Measurements from ENCODE around the gene ZBTB20. TPM values are rescaled to one million over a fixed set of nuclear protein-coding genes. Genes with fewer than 3 reads are reported as not detected.

ZBTB20 gene
- total RNA-seq, 4 donors from 2014 or later: 69.9 to 112 (median 80.8) TPM

DNA sequence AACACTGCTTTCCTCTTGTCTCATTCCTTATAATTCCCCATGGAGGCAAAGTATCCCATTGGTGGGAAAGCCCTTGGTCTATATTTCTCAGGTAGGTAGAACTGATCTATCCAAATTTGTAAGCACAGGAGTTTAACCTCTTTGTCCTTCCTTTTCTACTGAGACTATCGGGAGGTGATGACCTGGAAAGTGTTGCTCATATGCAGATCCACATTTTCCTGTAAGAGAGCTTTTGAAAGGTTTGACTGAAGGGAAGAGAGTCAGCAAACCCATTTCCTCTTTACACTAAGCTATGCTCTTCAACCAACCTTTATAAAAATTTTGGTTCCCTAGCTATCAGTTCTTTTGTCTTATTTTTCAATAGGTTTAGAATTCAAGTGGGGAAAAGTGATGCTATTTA is 652.6 kb downstream of the ZBTB20 start:
- H3K9me3 ChIP-seq: no peaks in the 10 kb centered on the region
- peaks cover 32 to 48% (median 38%) of the 10 kb centered on the region in 4 donors for H3K4me1 ChIP-seq
- 90% methylated on average over 1 of the region's 1 CpG for WGBS
- no peak for DNase-seq (ENCODE audit: extremely low spot score)
- no peak overlapping the region for H3K27ac ChIP-seq (replicated peaks in 1 of 4)
- H3K27me3 ChIP-seq: no peaks in the 10 kb centered on the region
- TF ChIP-seq CTCF (IDR thresholded peaks at IDR 0.05) (no peak), POLR2AphosphoS5 (IDR thresholded peaks at IDR 0.05) (no peak), POLR2A (IDR thresholded peaks at IDR 0.05; ENCODE audit: low read depth) (no peak), EP300 (IDR thresholded peaks at IDR 0.05) (no peak)
- no peak overlapping the region for H3K4me3 ChIP-seq
- intact Hi-C loops (cut with DNase I): no loop called here
- no peaks in the 10 kb centered on the region for H3K36me3 ChIP-seq

DNA sequence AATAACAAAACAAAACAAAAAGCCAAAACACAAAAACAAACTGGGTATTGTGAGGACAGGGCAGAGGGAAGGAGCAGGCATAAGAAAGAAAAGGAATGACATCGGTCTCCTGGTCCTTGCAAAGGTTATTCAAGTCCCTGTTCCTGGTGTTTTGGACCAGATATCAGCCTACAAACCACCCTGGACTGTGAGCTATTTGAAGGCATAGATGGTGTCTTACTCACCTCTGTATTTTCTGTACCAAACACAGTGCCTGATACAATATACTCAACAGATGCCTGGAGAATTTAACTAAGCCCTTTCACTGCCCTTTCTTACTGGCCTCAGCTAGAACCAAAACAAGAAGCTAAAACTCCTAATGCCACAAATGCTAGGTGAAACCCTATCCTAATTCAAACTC is 656.3 kb downstream of the ZBTB20 start:
- intact Hi-C loops (cut with DNase I): no loop called here
- Histone ChIP-seq H3K27me3 (no peaks in the 10 kb centered on the region), H3K4me3 (no peak overlapping the region), H3K9me3 (no peaks in the 10 kb centered on the region), H3K36me3 (peaks cover 0 to 5% (median 0%) of the 10 kb centered on the region in 4 donors), H3K4me1 (peaks cover under 1 to 18% (median 7%) of the 10 kb centered on the region in 4 donors), H3K27ac (replicated peaks in 1 of 4) (no peak overlapping the region)
- TF ChIP-seq CTCF (IDR thresholded peaks at IDR 0.05) (no peak), EP300 (IDR thresholded peaks at IDR 0.05) (no peak), POLR2A (IDR thresholded peaks at IDR 0.05; ENCODE audit: low read depth) (no peak), POLR2AphosphoS5 (IDR thresholded peaks at IDR 0.05) (no peak)
- WGBS: 40% methylated on average over 1 of the region's 1 CpG
- DNase-seq (ENCODE audit: extremely low spot score): no peak

DNA sequence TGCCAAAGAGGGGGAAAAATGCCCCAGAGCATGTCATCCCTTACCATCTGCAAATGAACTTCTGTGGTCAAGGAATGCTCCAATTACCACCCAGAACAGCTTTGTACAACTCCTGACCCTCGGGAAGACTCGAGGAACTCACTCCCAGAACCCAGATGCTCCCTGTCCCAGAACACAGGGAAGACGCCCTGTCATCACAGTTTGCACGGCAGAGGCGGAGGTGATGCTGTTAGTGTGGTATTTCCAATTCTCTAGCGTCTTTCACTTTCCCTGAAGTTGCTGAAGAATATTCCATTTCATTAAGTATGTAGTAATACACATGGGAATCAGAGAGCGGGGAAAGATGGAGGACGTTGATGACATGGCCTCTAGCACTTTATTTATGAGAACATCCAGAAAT is 659.6 kb downstream of the ZBTB20 start:
- intact Hi-C loops (cut with DNase I): no loop called here
- Histone ChIP-seq H3K4me3 (no peak overlapping the region), H3K9me3 (no peaks in the 10 kb centered on the region), H3K4me1 (peaks cover 0 to 13% (median 3%) of the 10 kb centered on the region in 4 donors), H3K36me3 (peaks cover 0 to 5% (median 0%) of the 10 kb centered on the region in 4 donors), H3K27ac (replicated peaks in 1 of 4) (no peak overlapping the region), H3K27me3 (no peaks in the 10 kb centered on the region)
- TF ChIP-seq CTCF (IDR thresholded peaks at IDR 0.05) (no peak), EP300 (IDR thresholded peaks at IDR 0.05) (no peak), POLR2A (IDR thresholded peaks at IDR 0.05; ENCODE audit: low read depth) (no peak), POLR2AphosphoS5 (IDR thresholded peaks at IDR 0.05) (no peak)
- 92% methylated on average over 8 of the region's 8 CpGs for WGBS
- no peak for DNase-seq (ENCODE audit: extremely low spot score)

DNA sequence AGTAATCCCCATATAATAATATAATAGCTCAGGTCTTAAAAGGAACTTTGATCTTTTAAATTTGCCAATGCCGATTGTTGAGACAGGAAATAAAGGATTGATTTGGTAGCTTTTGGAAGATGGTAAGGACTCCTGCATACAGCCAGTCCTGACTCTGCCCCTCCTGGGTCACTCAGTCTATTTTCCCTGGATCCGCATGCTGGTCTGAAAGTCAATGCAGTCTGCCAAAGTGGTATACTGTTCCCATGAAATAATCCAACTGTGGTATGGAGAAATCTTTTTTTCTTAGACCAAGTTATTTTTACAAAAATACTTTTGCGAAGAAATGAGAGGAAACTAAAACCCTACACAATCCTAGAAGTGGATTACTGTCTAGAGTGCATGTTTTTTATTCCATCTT is 662.2 kb downstream of the ZBTB20 start:
- no peaks in the 10 kb centered on the region for H3K27me3 ChIP-seq
- H3K36me3 ChIP-seq: peaks cover 0 to 5% (median 0%) of the 10 kb centered on the region in 4 donors
- H3K4me3 ChIP-seq: no peak overlapping the region
- TF ChIP-seq POLR2AphosphoS5 (IDR thresholded peaks at IDR 0.05) (no peak), POLR2A (IDR thresholded peaks at IDR 0.05; ENCODE audit: low read depth) (no peak), CTCF (IDR thresholded peaks at IDR 0.05) (no peak), EP300 (IDR thresholded peaks at IDR 0.05) (no peak)
- DNase-seq (ENCODE audit: extremely low spot score): no peak
- intact Hi-C loops (cut with DNase I): no loop called here
- no peak overlapping the region for H3K27ac ChIP-seq (replicated peaks in 1 of 4)
- 91% methylated on average over 3 of the region's 3 CpGs for WGBS
- H3K4me1 ChIP-seq: peaks cover 10 to 24% (median 17%) of the 10 kb centered on the region in 4 donors
- H3K9me3 ChIP-seq: no peaks in the 10 kb centered on the region

- H3K9me3 ChIP-seq: no peaks in the 10 kb centered on the region
- peaks cover 23 to 28% (median 24%) of the 10 kb centered on the region in 4 donors for H3K4me1 ChIP-seq
- TF ChIP-seq POLR2AphosphoS5 (IDR thresholded peaks at IDR 0.05) (no peak), CTCF (IDR thresholded peaks at IDR 0.05) (no peak), EP300 (IDR thresholded peaks at IDR 0.05) (no peak), POLR2A (IDR thresholded peaks at IDR 0.05; ENCODE audit: low read depth) (no peak)
- DNase-seq (ENCODE audit: extremely low spot score): no peak
- 86% methylated on average over 7 of the region's 7 CpGs for WGBS
- no peaks in the 10 kb centered on the region for H3K27me3 ChIP-seq
- no peak overlapping the region for H3K27ac ChIP-seq (replicated peaks in 1 of 4)
- H3K4me3 ChIP-seq: no peak overlapping the region
- H3K36me3 ChIP-seq: no peaks in the 10 kb centered on the region
- intact Hi-C loops (cut with DNase I): no loop called here
These were observed 666.0 kb downstream of the ZBTB20 start for GRCh38 chr3:114481113-114481512.

All from esophagus muscularis mucosa (tissue), 4 donors.